Astrocyte (in vitro differentiated cells and primary cell): ENCODE results near the gene MSLN. TPM values are rescaled to one million over a fixed set of nuclear protein-coding genes. Genes with fewer than 3 reads are reported as not detected.

Source experiments
- DNase-seq: peaks from one replicate; pipeline ENCODE4 v3.0.0-alpha.2; 2010; ENCODE audit warnings: low read depth
- FAIRE-seq: peaks from 2 replicates; lab custom pipeline; 2011; peaks lifted over from hg19 to GRCh38; lab: Jason Lieb, UNC
- H2AFZ ChIP-seq: 2 replicates; pipeline ENCODE4 v1.6.0; 2012; ENCODE audit warnings: low read depth, low read length, inconsistent platforms
- H3K27ac ChIP-seq: 2 replicates; pipeline ENCODE4 v1.5.1; 2011; ENCODE audit warnings: low read depth, low read length, inconsistent platforms
- H3K27me3 ChIP-seq: 2 replicates; pipeline ENCODE4 v1.6.0; 2011; ENCODE audit warnings: low read length, inconsistent platforms; ENCODE audit not compliant: insufficient read depth
- H3K36me3 ChIP-seq: 2 replicates; pipeline ENCODE4 v1.5.1; 2011; ENCODE audit warnings: low read length, inconsistent platforms; ENCODE audit not compliant: insufficient read depth
- H3K4me1 ChIP-seq: 2 replicates; pipeline ENCODE4 v1.5.1; 2011; ENCODE audit warnings: low read length, inconsistent platforms; ENCODE audit not compliant: insufficient read depth
- H3K4me2 ChIP-seq: 2 replicates; pipeline ENCODE4 v1.6.0; 2012; ENCODE audit warnings: low read length, inconsistent platforms
- H3K4me3 ChIP-seq: 2 replicates; pipeline ENCODE4 v1.5.1; 2011; ENCODE audit warnings: low read depth, mild to moderate bottlenecking, low read length, inconsistent platforms; ENCODE audit not compliant: insufficient read depth
- H3K79me2 ChIP-seq: 2 replicates; pipeline ENCODE4 v1.6.0; 2012; ENCODE audit warnings: mild to moderate bottlenecking, low read length, inconsistent platforms; ENCODE audit not compliant: insufficient read depth
- H3K9ac ChIP-seq: 2 replicates; pipeline ENCODE4 v1.6.0; 2012; ENCODE audit warnings: mild to moderate bottlenecking, low read length, inconsistent platforms
- H3K9me3 ChIP-seq: 2 replicates; pipeline ENCODE4 v1.5.1; 2012; ENCODE audit warnings: low read depth, mild to moderate bottlenecking, low read length, inconsistent platforms; ENCODE audit not compliant: insufficient read depth
- H4K20me1 ChIP-seq: 2 replicates; pipeline ENCODE4 v1.6.0; 2012; ENCODE audit warnings: low read length, inconsistent platforms; ENCODE audit not compliant: insufficient read depth
- H3K27ac Mint-ChIP-seq: one replicate; pipeline ENCODE4 v1.8.0; 2021; ENCODE audit warnings: mild to moderate bottlenecking, mixed read lengths; ENCODE audit not compliant: unreplicated experiment
- H3K27me3 Mint-ChIP-seq: one replicate; pipeline ENCODE4 v1.8.0; 2021; ENCODE audit warnings: low read depth, mixed read lengths; ENCODE audit not compliant: unreplicated experiment
- H3K36me3 Mint-ChIP-seq: one replicate; pipeline ENCODE4 v1.8.0; 2021; ENCODE audit warnings: low read depth, mixed read lengths; ENCODE audit not compliant: unreplicated experiment
- H3K4me1 Mint-ChIP-seq: one replicate; pipeline ENCODE4 v1.8.0; 2021; ENCODE audit warnings: low read depth, mixed read lengths; ENCODE audit not compliant: unreplicated experiment
- H3K4me3 Mint-ChIP-seq: one replicate; pipeline ENCODE4 v1.8.0; 2021; ENCODE audit warnings: mild to moderate bottlenecking, moderate library complexity, mixed read lengths; ENCODE audit not compliant: unreplicated experiment
- H3K9me3 Mint-ChIP-seq: one replicate; pipeline ENCODE4 v1.8.0; 2021; ENCODE audit warnings: mild to moderate bottlenecking, mixed read lengths; ENCODE audit not compliant: unreplicated experiment
- CTCF ChIP-seq: IDR thresholded peaks from 2 replicates; pipeline ENCODE4 v1.5.1; 2011; ENCODE audit warnings: low read depth, mild to moderate bottlenecking, inconsistent platforms, low read length, moderate library complexity; ENCODE audit not compliant: insufficient read depth
- EZH2 ChIP-seq: IDR thresholded peaks from 2 replicates; pipeline ENCODE4 v1.6.1; 2012; ENCODE audit warnings: mild to moderate bottlenecking, low read length, inconsistent platforms; ENCODE audit not compliant: insufficient read depth
- total RNA-seq: library from RNA; stranded (reverse); gene quantifications from 2 replicates; pipeline ENCODE4 v1.2.1, GENCODE V29; 2021

Gene MSLN
- total RNA-seq, 1 donor from 2014 or later, result not detected

- peaks cover 29% of the 10 kb centered on the region for H3K4me1 ChIP-seq
- Mint-ChIP-seq H3K4me1 (peaks cover 7% of the 10 kb centered on the region), H3K9me3 (no peaks in the 10 kb centered on the region), H3K27me3 (no peaks in the 10 kb centered on the region), H3K36me3 (no peaks in the 10 kb centered on the region), H3K27ac (peak within 1 kb of the TSS; percentile 58), H3K4me3 (peak within 1 kb of the TSS; percentile 80)
- no peak within 1 kb of the TSS for H3K27ac ChIP-seq
- FAIRE-seq, result no peak
- DNase-seq, result peak; percentile 65
- no peaks in the 10 kb centered on the region for H3K36me3 ChIP-seq
- H3K9ac ChIP-seq, result peak within 1 kb of the TSS; percentile 52
- no peaks in the 10 kb centered on the region for H3K9me3 ChIP-seq
- peaks cover 7% of the 10 kb centered on the region for H3K79me2 ChIP-seq
- peak within 1 kb of the TSS; percentile 54 for H3K4me3 ChIP-seq
- H4K20me1 ChIP-seq, result peaks cover 34% of the 10 kb centered on the region
- peak within 1 kb of the TSS; percentile 60 for H2AFZ ChIP-seq
- H3K4me2 ChIP-seq, result peak within 1 kb of the TSS; percentile 90
- no peaks in the 10 kb centered on the region for H3K27me3 ChIP-seq
- no peak for TF ChIP-seq CTCF
- TF ChIP-seq EZH2, result no peak
Observed at GRCh38 chr16:714558-715476, 45.7 kb upstream of the MSLN start, which contains the start of gene METRN. TSS of gene METRN (plus strand) at chr16:715118. CDS start at chr16:715290, 172 bp downstream.

GRCh38 chr16:715477-716199 is 44.9 kb upstream of the MSLN start:
- H3K4me3 ChIP-seq, result peak overlapping the region; percentile 54
- FAIRE-seq, result no peak
- H2AFZ ChIP-seq, result peak overlapping the region; percentile 60
- H3K79me2 ChIP-seq, result peaks cover 7% of the 10 kb centered on the region
- H3K27ac ChIP-seq, result no peak overlapping the region
- no peaks in the 10 kb centered on the region for H3K9me3 Mint-ChIP-seq
- peaks cover 7% of the 10 kb centered on the region for H3K4me1 Mint-ChIP-seq
- H3K4me2 ChIP-seq, result peak overlapping the region; percentile 90
- H3K27ac Mint-ChIP-seq, result no peak overlapping the region
- H3K36me3 ChIP-seq, result no peaks in the 10 kb centered on the region
- H3K4me3 Mint-ChIP-seq, result peak overlapping the region; percentile 80
- DNase-seq, result no peak
- H3K9ac ChIP-seq, result peak overlapping the region; percentile 52
- H3K27me3 Mint-ChIP-seq, result no peaks in the 10 kb centered on the region
- no peaks in the 10 kb centered on the region for H3K27me3 ChIP-seq
- peaks cover 37% of the 10 kb centered on the region for H4K20me1 ChIP-seq
- H3K4me1 ChIP-seq, result peaks cover 29% of the 10 kb centered on the region
- TF ChIP-seq EZH2 (no peak), CTCF (no peak)
- no peaks in the 10 kb centered on the region for H3K36me3 Mint-ChIP-seq
- H3K9me3 ChIP-seq, result no peaks in the 10 kb centered on the region
